ENCODE measurements around the gene MAP2.
"Not testable (repeated sequence)": the region's sequence is repeated elsewhere in the genome, so short reads cannot be mapped to it uniquely, and the experiment has no call there.

The MAP2 gene

DNA sequence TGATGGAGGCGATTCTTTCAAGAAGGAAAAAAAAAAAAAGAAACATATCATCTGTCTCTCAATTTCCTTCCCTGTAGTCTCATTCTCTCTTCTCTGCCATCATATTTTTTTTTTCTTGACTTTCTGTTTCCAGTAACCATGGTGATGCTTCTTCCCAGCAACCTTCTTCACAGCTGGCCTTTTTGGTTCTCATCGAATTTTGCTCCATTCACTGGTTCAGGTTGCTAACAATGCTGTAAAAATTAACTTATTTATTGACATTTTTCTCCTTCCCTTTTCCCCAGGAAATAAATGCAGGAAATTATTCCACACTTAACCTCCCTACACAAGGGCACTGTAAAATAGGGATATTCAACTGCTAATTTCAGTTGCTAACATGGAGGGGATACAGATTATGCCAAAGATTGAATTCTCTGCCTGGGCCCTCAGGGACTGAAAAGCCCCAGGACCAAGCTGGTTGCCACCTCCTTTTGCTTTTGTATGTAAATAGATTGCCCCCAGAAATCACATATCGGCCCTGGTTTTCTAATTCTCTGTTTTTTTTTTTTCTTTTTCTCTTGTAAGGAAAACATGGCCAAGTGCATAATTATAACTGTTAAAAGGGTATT is 154.7 kb downstream of the MAP2 start:
- Histone ChIP-seq H3K9me3 (ENCODE audit: control insufficient read depth, low read length) (no peaks in the 10 kb centered on the region), H3K4me1 (ENCODE audit: control insufficient read depth, insufficient read depth, low read length) (peaks cover 7% of the 10 kb centered on the region), H3K36me3 (ENCODE audit: control insufficient read depth, insufficient read depth, low read length, severe bottlenecking) (no peaks in the 10 kb centered on the region), H3K27me3 (replicated peaks; ENCODE audit: control insufficient read depth, insufficient read depth, low read length) (no peaks in the 10 kb centered on the region), H3K4me3 (ENCODE audit: low read length) (no peak overlapping the region), H3K9ac (ENCODE audit: low read length) (no peak overlapping the region)
- DNase-seq (ENCODE audit: low read depth): no peak

GRCh38 chr2:209579230-209579749 is 155.4 kb downstream of the MAP2 start:
- Histone ChIP-seq H3K9me3 (ENCODE audit: control insufficient read depth, low read length) (no peaks in the 10 kb centered on the region), H3K4me3 (ENCODE audit: low read length) (peak overlapping the region; percentile 80), H3K9ac (ENCODE audit: low read length) (peak overlapping the region; percentile 51), H3K4me1 (ENCODE audit: control insufficient read depth, insufficient read depth, low read length) (peaks cover 7% of the 10 kb centered on the region), H3K27me3 (replicated peaks; ENCODE audit: control insufficient read depth, insufficient read depth, low read length) (no peaks in the 10 kb centered on the region), H3K36me3 (ENCODE audit: control insufficient read depth, insufficient read depth, low read length, severe bottlenecking) (no peaks in the 10 kb centered on the region)
- peak; percentile 48 for DNase-seq (ENCODE audit: low read depth)

GRCh38 chr2:209581040-209581439 is 157.2 kb downstream of the MAP2 start:
- no peaks in the 10 kb centered on the region for H3K36me3 ChIP-seq (ENCODE audit: control insufficient read depth, insufficient read depth, low read length, severe bottlenecking)
- no peak for DNase-seq (ENCODE audit: low read depth)
- H3K9ac ChIP-seq (ENCODE audit: low read length): no peak overlapping the region
- no peak overlapping the region for H3K4me3 ChIP-seq (ENCODE audit: low read length)
- H3K27me3 ChIP-seq (replicated peaks; ENCODE audit: control insufficient read depth, insufficient read depth, low read length): no peaks in the 10 kb centered on the region
- peaks cover 7% of the 10 kb centered on the region for H3K4me1 ChIP-seq (ENCODE audit: control insufficient read depth, insufficient read depth, low read length)
- no peaks in the 10 kb centered on the region for H3K9me3 ChIP-seq (ENCODE audit: control insufficient read depth, low read length)

- H3K4me3 ChIP-seq (ENCODE audit: low read length): no peak overlapping the region
- H3K36me3 ChIP-seq (ENCODE audit: control insufficient read depth, insufficient read depth, low read length, severe bottlenecking): no peaks in the 10 kb centered on the region
- H3K9ac ChIP-seq (ENCODE audit: low read length): no peak overlapping the region
These were observed 158.4 kb downstream of the MAP2 start for GRCh38 chr2:209582281-209582680.

GRCh38 chr2:209584472-209584871 is 160.6 kb downstream of the MAP2 start:
- Histone ChIP-seq H3K4me3 (ENCODE audit: low read length) (no peak overlapping the region), H3K9ac (ENCODE audit: low read length) (no peak overlapping the region)

More at GRCh38 chr2:209582281-209582680, 158.4 kb downstream of the MAP2 start:
- H3K27me3 ChIP-seq (replicated peaks; ENCODE audit: control insufficient read depth, insufficient read depth, low read length): no peaks in the 10 kb centered on the region
- no peak for DNase-seq (ENCODE audit: low read depth)
- peaks cover 7% of the 10 kb centered on the region for H3K4me1 ChIP-seq (ENCODE audit: control insufficient read depth, insufficient read depth, low read length)
- no peaks in the 10 kb centered on the region for H3K9me3 ChIP-seq (ENCODE audit: control insufficient read depth, low read length)

GRCh38 chr2:209584915-209585314 is 161.1 kb downstream of the MAP2 start:
- Histone ChIP-seq H3K9me3 (ENCODE audit: control insufficient read depth, low read length) (no peaks in the 10 kb centered on the region), H3K4me1 (ENCODE audit: control insufficient read depth, insufficient read depth, low read length) (no peaks in the 10 kb centered on the region), H3K36me3 (ENCODE audit: control insufficient read depth, insufficient read depth, low read length, severe bottlenecking) (no peaks in the 10 kb centered on the region), H3K27me3 (replicated peaks; ENCODE audit: control insufficient read depth, insufficient read depth, low read length) (no peaks in the 10 kb centered on the region), H3K4me3 (ENCODE audit: low read length) (no peak overlapping the region), H3K9ac (ENCODE audit: low read length) (no peak overlapping the region)
- DNase-seq (ENCODE audit: low read depth): no peak

More at GRCh38 chr2:209584472-209584871, 160.6 kb downstream of the MAP2 start:
- H3K9me3 ChIP-seq (ENCODE audit: control insufficient read depth, low read length): no peaks in the 10 kb centered on the region
- H3K4me1 ChIP-seq (ENCODE audit: control insufficient read depth, insufficient read depth, low read length): peaks cover 2% of the 10 kb centered on the region
- no peaks in the 10 kb centered on the region for H3K27me3 ChIP-seq (replicated peaks; ENCODE audit: control insufficient read depth, insufficient read depth, low read length)
- DNase-seq (ENCODE audit: low read depth): no peak
- no peaks in the 10 kb centered on the region for H3K36me3 ChIP-seq (ENCODE audit: control insufficient read depth, insufficient read depth, low read length, severe bottlenecking)

- DNase-seq (ENCODE audit: low read depth): no peak
- Histone ChIP-seq H3K36me3 (ENCODE audit: control insufficient read depth, insufficient read depth, low read length, severe bottlenecking) (no peaks in the 10 kb centered on the region), H3K27me3 (replicated peaks; ENCODE audit: control insufficient read depth, insufficient read depth, low read length) (no peaks in the 10 kb centered on the region), H3K4me3 (ENCODE audit: low read length) (no peak overlapping the region), H3K9me3 (ENCODE audit: control insufficient read depth, low read length) (no peaks in the 10 kb centered on the region), H3K4me1 (ENCODE audit: control insufficient read depth, insufficient read depth, low read length) (no peaks in the 10 kb centered on the region), H3K9ac (ENCODE audit: low read length) (no peak overlapping the region)
These were observed 167.2 kb downstream of the MAP2 start for GRCh38 chr2:209591021-209591420.

GRCh38 chr2:209592106-209592505 is 168.3 kb downstream of the MAP2 start:
- Histone ChIP-seq H3K27me3 (replicated peaks; ENCODE audit: control insufficient read depth, insufficient read depth, low read length) (no peaks in the 10 kb centered on the region), H3K9ac (ENCODE audit: low read length) (no peak overlapping the region), H3K9me3 (ENCODE audit: control insufficient read depth, low read length) (no peaks in the 10 kb centered on the region), H3K36me3 (ENCODE audit: control insufficient read depth, insufficient read depth, low read length, severe bottlenecking) (no peaks in the 10 kb centered on the region), H3K4me3 (ENCODE audit: low read length) (no peak overlapping the region), H3K4me1 (ENCODE audit: control insufficient read depth, insufficient read depth, low read length) (no peaks in the 10 kb centered on the region)
- no peak for DNase-seq (ENCODE audit: low read depth)

DNA sequence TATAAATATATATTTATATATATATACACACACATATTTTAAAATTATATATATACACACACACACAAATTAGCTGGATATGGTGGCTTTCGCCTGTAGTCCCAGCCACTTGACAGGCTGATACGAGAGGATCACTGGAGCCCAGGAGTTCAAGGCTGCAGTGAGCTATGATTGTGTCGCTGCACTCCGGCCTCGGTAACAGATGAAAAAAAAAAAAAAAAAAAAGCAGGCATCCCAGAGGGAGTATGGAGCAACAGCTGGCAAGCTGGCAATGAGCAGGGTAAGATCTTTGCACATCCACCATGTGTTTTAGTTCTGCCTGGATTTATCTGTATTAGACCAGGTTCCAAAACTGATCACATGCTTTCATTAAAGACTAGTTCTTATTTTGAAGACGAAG is 170.1 kb downstream of the MAP2 start:
- Histone ChIP-seq H3K4me1 (ENCODE audit: control insufficient read depth, insufficient read depth, low read length) (no peaks in the 10 kb centered on the region), H3K9me3 (ENCODE audit: control insufficient read depth, low read length) (no peaks in the 10 kb centered on the region), H3K4me3 (ENCODE audit: low read length) (no peak overlapping the region), H3K36me3 (ENCODE audit: control insufficient read depth, insufficient read depth, low read length, severe bottlenecking) (no peaks in the 10 kb centered on the region), H3K9ac (ENCODE audit: low read length) (no peak overlapping the region), H3K27me3 (replicated peaks; ENCODE audit: control insufficient read depth, insufficient read depth, low read length) (no peaks in the 10 kb centered on the region)
- no peak for DNase-seq (ENCODE audit: low read depth)

GRCh38 chr2:209596262-209596661 is 172.4 kb downstream of the MAP2 start:
- Histone ChIP-seq H3K4me1 (ENCODE audit: control insufficient read depth, insufficient read depth, low read length) (no peaks in the 10 kb centered on the region), H3K9ac (ENCODE audit: low read length) (no peak overlapping the region), H3K4me3 (ENCODE audit: low read length) (no peak overlapping the region), H3K9me3 (ENCODE audit: control insufficient read depth, low read length) (no peaks in the 10 kb centered on the region), H3K27me3 (replicated peaks; ENCODE audit: control insufficient read depth, insufficient read depth, low read length) (no peaks in the 10 kb centered on the region), H3K36me3 (ENCODE audit: control insufficient read depth, insufficient read depth, low read length, severe bottlenecking) (no peaks in the 10 kb centered on the region)
- DNase-seq (ENCODE audit: low read depth): no peak

DNA sequence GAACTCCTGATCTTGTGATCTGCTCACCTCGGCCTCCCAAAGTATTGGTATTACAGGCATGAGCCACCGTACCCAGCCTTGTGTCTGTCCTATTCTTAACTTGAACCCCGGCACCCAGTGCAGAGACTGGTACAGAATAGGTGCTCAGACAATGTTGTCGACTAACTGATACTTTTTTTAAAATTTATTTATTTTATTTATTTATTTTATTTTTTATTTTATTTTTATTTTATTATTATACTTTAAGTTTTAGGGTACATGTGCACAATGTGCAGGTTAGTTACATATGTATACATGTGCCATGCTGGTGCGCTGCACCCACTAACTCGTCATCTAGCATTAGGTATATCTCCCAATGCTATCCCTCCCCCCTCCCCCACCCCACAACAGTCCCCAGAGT is 174.4 kb downstream of the MAP2 start:
- not testable (repeated sequence) for H3K9me3 ChIP-seq (ENCODE audit: control insufficient read depth, low read length); H3K9ac ChIP-seq (ENCODE audit: low read length); H3K27me3 ChIP-seq (replicated peaks; ENCODE audit: control insufficient read depth, insufficient read depth, low read length); DNase-seq (ENCODE audit: low read depth); H3K4me1 ChIP-seq (ENCODE audit: control insufficient read depth, insufficient read depth, low read length); H3K36me3 ChIP-seq (ENCODE audit: control insufficient read depth, insufficient read depth, low read length, severe bottlenecking); H3K4me3 ChIP-seq (ENCODE audit: low read length)
